ENCODE data around the gene LIN7A. TPM values are rescaled to one million over a fixed set of nuclear protein-coding genes. Genes with fewer than 3 reads are reported as not detected.

Gene LIN7A
- polyA plus RNA-seq, 1 donor from 2014 or later, result 31.5 TPM

DNA sequence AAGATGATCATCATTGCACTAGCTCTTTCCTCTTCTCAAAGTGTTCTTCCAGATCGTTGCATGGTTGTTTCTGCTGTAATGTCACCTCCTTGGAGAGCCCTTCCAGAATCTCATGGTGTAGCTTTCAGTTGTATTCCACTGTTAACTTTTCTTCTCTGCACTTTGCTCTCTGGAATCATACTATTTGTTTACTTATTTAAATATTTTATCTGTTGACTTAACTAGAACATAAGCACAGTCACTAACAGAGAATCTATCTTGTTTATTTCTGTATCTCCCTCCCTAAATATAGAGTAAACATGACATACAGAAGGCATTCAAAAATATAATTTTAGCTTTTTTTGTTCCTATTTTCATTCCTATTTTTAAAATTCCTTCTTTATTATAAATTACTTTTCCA lies 11.8 kb downstream of the LIN7A start:
- no peaks in the 10 kb centered on the region for H3F3A ChIP-seq (ENCODE audit: insufficient read depth, low read length, poor library complexity, severe bottlenecking)
- H3K9me2 ChIP-seq (ENCODE audit: insufficient read depth, low read length), result no peaks in the 10 kb centered on the region
- H3K27ac ChIP-seq (ENCODE audit: low read length), result no peak overlapping the region
- no peak for TF ChIP-seq EP300 (conservative IDR thresholded peaks at IDR 0.05; ENCODE audit: poor library complexity, severe bottlenecking)
- no peak for TF ChIP-seq MXI1 (conservative IDR thresholded peaks at IDR 0.05; ENCODE audit: poor library complexity, severe bottlenecking)
- TF ChIP-seq POLR2AphosphoS5 (IDR thresholded peaks at IDR 0.05), result no peak
- no peak for TF ChIP-seq CTCF (IDR thresholded peaks at IDR 0.05; ENCODE audit: poor library complexity, severe bottlenecking)
- no peaks in the 10 kb centered on the region for H3K9me3 ChIP-seq (ENCODE audit: low read length)
- no peaks in the 10 kb centered on the region for H3K27me3 ChIP-seq (ENCODE audit: insufficient read depth, low read depth, low read length)
- H3K9ac ChIP-seq (ENCODE audit: low read length), result no peak overlapping the region
- no peak overlapping the region for H3K4me3 ChIP-seq (ENCODE audit: low read length)
- no peaks in the 10 kb centered on the region for H4K20me1 ChIP-seq (ENCODE audit: insufficient read depth)
- H3K36me3 ChIP-seq (ENCODE audit: insufficient read depth, low read length), result no peaks in the 10 kb centered on the region
- H2AFZ ChIP-seq (ENCODE audit: low read depth, low read length), result no peak overlapping the region
- H3K4me2 ChIP-seq (ENCODE audit: low read length), result no peak overlapping the region
- H3K79me2 ChIP-seq (replicated peaks; ENCODE audit: insufficient read depth, low read length), result peaks cover 6% of the 10 kb centered on the region

DNA sequence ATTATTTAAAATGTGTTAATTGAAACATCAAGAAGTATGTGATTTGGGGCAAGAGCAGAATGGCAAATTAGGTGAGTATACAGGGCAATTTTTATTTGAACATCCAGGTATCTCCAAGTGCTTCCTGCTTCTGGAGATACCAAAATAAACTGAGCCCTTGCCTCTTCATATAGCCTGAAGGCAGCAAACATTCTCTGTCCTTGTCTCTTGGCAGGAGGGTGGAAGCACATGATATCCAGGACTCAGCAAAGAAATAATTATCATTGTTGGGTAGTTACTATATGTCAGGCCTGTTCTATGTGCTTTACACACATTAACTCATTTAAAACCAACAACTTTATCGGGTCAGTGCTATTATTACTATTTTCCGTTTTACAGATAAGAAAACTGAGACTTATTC lies 12.5 kb downstream of the LIN7A start:
- Histone ChIP-seq H3K4me2 (ENCODE audit: low read length) (no peak overlapping the region), H3K9me2 (ENCODE audit: insufficient read depth, low read length) (no peaks in the 10 kb centered on the region), H3K27ac (ENCODE audit: low read length) (no peak overlapping the region), H3F3A (ENCODE audit: insufficient read depth, low read length, poor library complexity, severe bottlenecking) (no peaks in the 10 kb centered on the region), H4K20me1 (ENCODE audit: insufficient read depth) (no peaks in the 10 kb centered on the region), H3K79me2 (replicated peaks; ENCODE audit: insufficient read depth, low read length) (peaks cover 3% of the 10 kb centered on the region), H2AFZ (ENCODE audit: low read depth, low read length) (no peak overlapping the region), H3K4me3 (ENCODE audit: low read length) (no peak overlapping the region), H3K27me3 (ENCODE audit: insufficient read depth, low read depth, low read length) (no peaks in the 10 kb centered on the region), H3K9ac (ENCODE audit: low read length) (no peak overlapping the region), H3K36me3 (ENCODE audit: insufficient read depth, low read length) (no peaks in the 10 kb centered on the region), H3K9me3 (ENCODE audit: low read length) (no peaks in the 10 kb centered on the region)
- TF ChIP-seq EZH2 (IDR thresholded peaks at IDR 0.05; ENCODE audit: borderline replicate concordance, insufficient read depth, low read length, poor library complexity, severe bottlenecking) (no peak), REST (IDR thresholded peaks at IDR 0.05; ENCODE audit: borderline replicate concordance) (no peak), POLR2AphosphoS5 (IDR thresholded peaks at IDR 0.05) (no peak), MXI1 (conservative IDR thresholded peaks at IDR 0.05; ENCODE audit: poor library complexity, severe bottlenecking) (no peak), SMC3 (conservative IDR thresholded peaks at IDR 0.05; ENCODE audit: poor library complexity) (no peak)

- H4K20me1 ChIP-seq (ENCODE audit: insufficient read depth), result no peaks in the 10 kb centered on the region
- no peak overlapping the region for H2AFZ ChIP-seq (ENCODE audit: low read depth, low read length)
- H3K4me2 ChIP-seq (ENCODE audit: low read length), result no peak overlapping the region
- no peaks in the 10 kb centered on the region for H3K36me3 ChIP-seq (ENCODE audit: insufficient read depth, low read length)
- H3K27ac ChIP-seq (ENCODE audit: low read length), result no peak overlapping the region
- peaks cover 3% of the 10 kb centered on the region for H3K79me2 ChIP-seq (replicated peaks; ENCODE audit: insufficient read depth, low read length)
- no peak overlapping the region for H3K9ac ChIP-seq (ENCODE audit: low read length)
- no peaks in the 10 kb centered on the region for H3F3A ChIP-seq (ENCODE audit: insufficient read depth, low read length, poor library complexity, severe bottlenecking)
- H3K27me3 ChIP-seq (ENCODE audit: insufficient read depth, low read depth, low read length), result no peaks in the 10 kb centered on the region
- no peaks in the 10 kb centered on the region for H3K9me2 ChIP-seq (ENCODE audit: insufficient read depth, low read length)
- TF ChIP-seq EZH2 (IDR thresholded peaks at IDR 0.05; ENCODE audit: borderline replicate concordance, insufficient read depth, low read length, poor library complexity, severe bottlenecking) (no peak), TAF1 (IDR thresholded peaks at IDR 0.05; ENCODE audit: low read depth) (no peak), REST (IDR thresholded peaks at IDR 0.05; ENCODE audit: borderline replicate concordance) (no peak), SMC3 (conservative IDR thresholded peaks at IDR 0.05; ENCODE audit: poor library complexity) (no peak), CTCF (IDR thresholded peaks at IDR 0.05; ENCODE audit: poor library complexity, severe bottlenecking) (no peak), MXI1 (conservative IDR thresholded peaks at IDR 0.05; ENCODE audit: poor library complexity, severe bottlenecking) (no peak), EP300 (conservative IDR thresholded peaks at IDR 0.05; ENCODE audit: poor library complexity, severe bottlenecking) (no peak)
- H3K4me3 ChIP-seq (ENCODE audit: low read length), result no peak overlapping the region
- no peaks in the 10 kb centered on the region for H3K9me3 ChIP-seq (ENCODE audit: low read length)
These were observed 13.3 kb downstream of the LIN7A start for GRCh38 chr12:80924437-80924836.

All from neural cell (in vitro differentiated cells).